Activated T-helper 2 cell treated with anti-CD3 and anti-CD28 coated beads, Interferon-gamma antibody, Interleukin-2, Interleukin-4, amounts not matched to agents 10 μg/mL and 5 μg/mL and 100 μg/mL, durations not matched to agents 14 hours and 24 hours and 36 hours (primary cell): ENCODE measurements around the gene CD14. TPM values are rescaled to one million over a fixed set of nuclear protein-coding genes. Genes with fewer than 3 reads are reported as not detected.
"Not testable (repeated sequence)": the region's sequence is repeated elsewhere in the genome, so short reads cannot be mapped to it uniquely, and the experiment has no call there.

Experiments used
- DNase-seq: peaks from one replicate; pipeline ENCODE4 v3.0.0; 2021; ENCODE audit warnings: low spot score
- H3K27ac Mint-ChIP-seq: one replicate; pipeline ENCODE4 v1.8.0; 2021; ENCODE audit warnings: mixed read lengths
- H3K27me3 Mint-ChIP-seq: one replicate; pipeline ENCODE4 v1.8.0; 2021; ENCODE audit warnings: low read depth, mixed read lengths
- H3K36me3 Mint-ChIP-seq: one replicate; pipeline ENCODE4 v1.8.0; 2021; ENCODE audit warnings: low read depth, mixed read lengths
- H3K4me1 Mint-ChIP-seq: one replicate; pipeline ENCODE4 v1.8.0; 2021; ENCODE audit warnings: low read depth, mixed read lengths
- H3K4me3 Mint-ChIP-seq: one replicate; pipeline ENCODE4 v1.8.0; 2021; ENCODE audit warnings: low read depth, mild to moderate bottlenecking, moderate library complexity, mixed read lengths
- H3K9me3 Mint-ChIP-seq: one replicate; pipeline ENCODE4 v1.8.0; 2021; ENCODE audit warnings: mixed read lengths
- intact Hi-C: fragments of 100-400 bp; cut with micrococcal nuclease; formaldehyde crosslinking; loops from one replicate; pipeline ENCODE4 v1.15.1; 2023
- total RNA-seq: library from RNA; stranded (reverse); gene quantifications from 2 replicates; pipeline ENCODE4 v1.2.3, GENCODE V29; 2022

Gene CD14
- 0.39 TPM in 2 replicates for total RNA-seq

DNA sequence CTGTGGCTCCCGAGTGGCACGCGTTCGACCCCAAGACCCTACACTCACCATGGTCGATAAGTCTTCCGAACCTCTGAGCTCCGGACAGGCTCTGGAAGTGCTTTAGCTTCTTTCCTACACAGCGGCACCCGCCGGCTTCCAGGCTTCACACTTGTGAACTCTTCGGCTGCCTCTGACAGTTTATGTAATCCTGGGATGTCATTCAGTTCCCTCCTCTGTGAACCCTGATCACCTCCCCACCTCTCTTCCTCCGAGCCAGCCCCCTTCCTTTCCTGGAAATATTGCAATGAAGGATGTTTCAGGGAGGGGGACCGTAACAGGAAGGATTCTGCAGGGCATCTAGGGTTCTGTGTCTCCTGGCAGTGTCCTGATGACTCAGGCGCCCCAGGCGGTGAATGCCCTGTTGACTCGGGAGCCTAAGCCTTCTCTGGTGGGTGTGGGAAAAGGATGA, at the start of gene CD14:
TSS of gene CD14 (minus strand) at position 155 of the 451 bp plus-strand sequence. CDS start at position 51, 104 bp downstream.
- Mint-ChIP-seq H3K27me3 (peaks cover 14% of the 10 kb centered on the region), H3K9me3 (peaks cover 4% of the 10 kb centered on the region), H3K27ac (no peak within 1 kb of the TSS), H3K36me3 (no peaks in the 10 kb centered on the region), H3K4me3 (peak within 1 kb of the TSS; percentile 80), H3K4me1 (peaks cover 23% of the 10 kb centered on the region)
- no peak for DNase-seq
- intact Hi-C loops, result loop anchor here (10.0 kb wide), 1 partner anchor 378 kb away; no protein-coding TSS in a partner anchor

DNA sequence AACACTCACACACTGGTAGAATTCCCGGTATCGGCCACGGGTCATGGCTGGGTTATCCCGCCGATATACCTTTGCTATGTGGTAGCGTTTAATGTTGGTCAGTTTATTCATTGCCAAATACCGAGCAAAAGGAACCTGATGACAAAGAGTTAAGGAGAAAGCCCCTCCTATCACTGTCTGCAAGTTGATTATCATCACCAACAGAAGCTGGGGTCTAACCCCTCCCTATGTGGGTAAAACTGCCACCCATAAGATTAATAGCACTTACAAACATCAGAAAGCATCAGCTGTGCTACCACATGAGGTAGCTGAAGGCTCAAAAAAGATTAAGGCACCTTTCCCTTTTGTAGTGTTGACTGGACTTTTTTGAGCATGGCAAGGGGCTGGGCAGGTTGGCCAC, 46.0 kb upstream of the CD14 start:
- intact Hi-C loops, result no loop called here
- Mint-ChIP-seq H3K4me3 (no peak overlapping the region), H3K9me3 (no peaks in the 10 kb centered on the region), H3K4me1 (peaks cover 4% of the 10 kb centered on the region), H3K27ac (no peak overlapping the region), H3K27me3 (no peaks in the 10 kb centered on the region), H3K36me3 (peaks cover 71% of the 10 kb centered on the region)
- no peak for DNase-seq

DNA sequence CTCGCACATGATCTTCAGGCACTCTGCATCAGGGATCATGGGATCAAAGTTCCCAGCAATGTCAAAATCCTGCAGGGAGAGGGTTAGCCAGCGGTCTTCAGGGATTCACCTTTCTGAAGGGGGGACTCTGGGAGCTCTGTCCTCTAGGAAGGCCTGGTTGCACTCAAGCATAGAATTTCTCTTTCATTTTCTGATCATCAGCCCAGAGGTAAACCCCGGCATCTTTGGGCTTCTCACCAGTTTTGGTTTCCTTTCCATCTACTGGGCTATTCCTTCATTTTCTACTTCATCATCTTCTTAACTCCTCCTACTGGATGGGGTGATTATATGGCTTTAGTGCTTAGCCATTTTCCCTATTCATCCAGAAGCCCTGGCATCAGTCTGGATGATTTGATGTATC, 45.0 kb upstream of the CD14 start:
- H3K36me3 Mint-ChIP-seq, result peaks cover 72% of the 10 kb centered on the region
- no peak for DNase-seq
- H3K9me3 Mint-ChIP-seq, result no peaks in the 10 kb centered on the region
- H3K27ac Mint-ChIP-seq, result no peak overlapping the region
- no peak overlapping the region for H3K4me3 Mint-ChIP-seq
- H3K4me1 Mint-ChIP-seq, result peaks cover 4% of the 10 kb centered on the region
- intact Hi-C loops, result loop anchor here (2.0 kb wide), 1 partner anchor 13 kb away; the partner anchor contains the start of genes HARS1 and HARS2
- no peaks in the 10 kb centered on the region for H3K27me3 Mint-ChIP-seq

DNA sequence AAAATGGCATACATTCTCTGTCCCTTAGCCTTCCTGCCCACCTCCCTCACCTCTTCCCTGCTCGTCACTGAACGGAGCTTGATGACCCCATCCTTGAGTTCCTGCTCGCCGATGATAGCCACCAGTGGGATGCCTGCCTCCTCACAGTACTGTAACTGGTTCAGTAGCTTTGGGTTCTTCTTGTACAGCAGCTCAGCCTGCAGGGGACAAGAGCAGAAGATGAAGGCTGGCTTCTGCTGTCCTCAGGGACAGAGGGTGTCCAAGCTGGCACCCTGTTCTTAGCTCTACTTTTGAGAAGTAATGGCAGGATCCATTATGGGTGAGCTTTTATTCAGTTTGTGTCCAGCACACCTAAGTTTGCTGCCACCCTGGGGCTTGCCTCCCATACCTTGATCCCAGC, 41.7 kb upstream of the CD14 start:
- Mint-ChIP-seq H3K27me3 (no peaks in the 10 kb centered on the region), H3K9me3 (no peaks in the 10 kb centered on the region), H3K27ac (peak overlapping the region; percentile 52), H3K4me1 (peaks cover 4% of the 10 kb centered on the region), H3K36me3 (peaks cover 78% of the 10 kb centered on the region), H3K4me3 (no peak overlapping the region)
- intact Hi-C loops, result no loop called here
- no peak for DNase-seq

DNA sequence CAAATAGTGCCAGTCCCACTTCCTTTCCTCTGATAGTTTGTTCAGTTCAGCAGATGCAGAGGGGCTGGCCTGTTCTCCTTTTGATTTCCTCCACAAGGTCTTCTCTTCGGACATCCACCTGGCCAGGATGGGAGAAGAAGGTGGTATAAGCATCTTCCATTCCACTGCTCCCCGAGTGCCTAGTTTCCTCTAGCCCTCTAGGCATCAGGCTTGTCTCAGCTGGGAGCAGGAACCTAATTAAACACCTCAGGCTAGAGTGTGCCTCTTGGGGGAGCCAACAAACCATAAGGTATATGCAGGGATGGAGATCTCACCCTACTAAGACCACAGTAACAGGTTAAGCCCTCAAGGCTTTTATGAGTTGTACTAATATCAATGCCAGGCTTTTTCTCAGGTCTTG, 41.2 kb upstream of the CD14 start:
- DNase-seq, result no peak
- Mint-ChIP-seq H3K4me3 (no peak overlapping the region), H3K27me3 (no peaks in the 10 kb centered on the region), H3K4me1 (peaks cover 4% of the 10 kb centered on the region), H3K9me3 (no peaks in the 10 kb centered on the region), H3K36me3 (peaks cover 78% of the 10 kb centered on the region), H3K27ac (no peak overlapping the region)
- intact Hi-C loops, result no loop called here

DNA sequence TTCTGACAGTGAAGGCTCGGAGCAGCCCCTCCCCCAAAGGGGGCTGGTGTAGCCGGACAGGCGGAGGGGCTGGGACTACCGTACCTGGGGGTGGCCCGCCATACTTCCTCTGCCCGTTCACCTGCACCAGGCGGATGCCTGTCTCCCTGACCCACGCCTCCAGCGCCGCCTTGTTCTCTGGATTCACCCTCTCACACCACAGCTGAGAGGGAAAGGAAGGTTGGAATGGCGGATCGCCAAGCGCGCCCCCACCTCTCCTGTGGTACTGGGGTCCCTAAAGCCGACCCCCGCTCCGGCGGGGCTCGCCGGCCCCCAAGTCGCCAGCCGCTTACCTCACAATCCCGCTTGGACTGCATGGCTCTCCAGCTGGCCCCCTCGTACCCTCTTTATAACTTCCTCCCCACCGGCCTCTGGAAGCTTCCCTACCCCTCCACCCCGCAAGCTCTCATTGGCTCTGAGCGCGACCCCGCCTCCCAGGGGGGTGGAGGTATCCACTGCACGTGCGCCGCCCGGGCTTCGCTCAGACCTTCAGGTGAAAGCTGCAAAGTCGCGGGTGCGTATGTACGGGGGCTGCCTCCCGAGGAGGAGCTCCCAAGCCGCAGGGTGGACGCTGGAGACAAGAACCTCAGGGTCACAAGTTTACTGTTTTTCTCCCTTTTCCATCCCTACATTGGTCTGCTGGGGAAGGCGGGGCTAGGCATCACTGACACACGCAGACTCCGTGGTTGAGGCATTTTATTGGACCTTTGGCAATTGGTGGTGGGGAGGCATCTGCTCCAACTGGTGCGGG, 40.4 kb upstream of the CD14 start, which contains the start of gene DND1:
TSS of gene DND1 (minus strand) at position 390 of the 790 bp plus-strand sequence. CDS start at position 356, 34 bp downstream.
- no peak within 1 kb of the TSS for H3K27ac Mint-ChIP-seq
- H3K36me3 Mint-ChIP-seq, result peaks cover 82% of the 10 kb centered on the region
- intact Hi-C loops, result no loop called here
- no peak for DNase-seq
- no peaks in the 10 kb centered on the region for H3K9me3 Mint-ChIP-seq
- H3K27me3 Mint-ChIP-seq, result no peaks in the 10 kb centered on the region
- peaks cover 4% of the 10 kb centered on the region for H3K4me1 Mint-ChIP-seq
- no peak within 1 kb of the TSS for H3K4me3 Mint-ChIP-seq

DNA sequence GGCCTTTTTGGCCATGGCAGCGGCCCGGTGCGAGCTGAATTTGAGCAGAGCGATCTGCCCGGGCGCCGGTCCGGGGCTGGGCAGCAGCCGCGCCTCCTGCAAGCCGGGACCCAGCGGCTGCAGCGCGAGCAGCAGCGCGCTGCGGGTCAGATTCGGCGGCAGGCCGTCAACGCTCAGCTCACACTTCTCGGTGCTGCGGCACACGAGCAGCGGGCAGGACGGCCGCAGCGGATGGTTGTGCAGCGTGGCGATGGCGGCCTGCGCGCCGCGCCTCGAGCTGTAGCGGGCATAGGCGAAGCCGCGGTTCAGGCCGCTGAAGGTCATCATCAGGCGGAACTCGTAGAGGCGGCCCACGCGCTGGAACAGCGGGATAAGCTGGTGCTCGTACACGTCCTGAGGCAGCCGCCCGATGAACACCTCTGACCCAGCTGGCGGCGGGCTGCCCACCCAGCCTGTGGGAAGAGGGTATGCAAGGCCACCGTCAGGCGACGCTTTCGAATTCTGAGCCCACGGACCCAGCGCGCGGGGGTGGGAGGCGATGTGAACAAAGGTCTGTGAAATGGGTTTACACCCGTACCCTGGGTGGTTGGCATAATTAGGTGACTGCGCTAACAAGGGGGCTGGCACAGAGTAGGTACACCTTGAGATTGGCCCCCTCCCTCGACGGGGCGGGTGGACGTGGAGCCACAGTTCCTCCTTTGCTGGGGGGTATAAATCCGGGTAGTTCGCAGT, 39.6 kb upstream of the CD14 start:
- Mint-ChIP-seq H3K27me3 (no peaks in the 10 kb centered on the region), H3K4me1 (peaks cover 1% of the 10 kb centered on the region), H3K9me3 (no peaks in the 10 kb centered on the region), H3K27ac (no peak overlapping the region), H3K36me3 (peaks cover 82% of the 10 kb centered on the region), H3K4me3 (no peak overlapping the region)
- intact Hi-C loops, result no loop called here
- DNase-seq, result no peak

DNA sequence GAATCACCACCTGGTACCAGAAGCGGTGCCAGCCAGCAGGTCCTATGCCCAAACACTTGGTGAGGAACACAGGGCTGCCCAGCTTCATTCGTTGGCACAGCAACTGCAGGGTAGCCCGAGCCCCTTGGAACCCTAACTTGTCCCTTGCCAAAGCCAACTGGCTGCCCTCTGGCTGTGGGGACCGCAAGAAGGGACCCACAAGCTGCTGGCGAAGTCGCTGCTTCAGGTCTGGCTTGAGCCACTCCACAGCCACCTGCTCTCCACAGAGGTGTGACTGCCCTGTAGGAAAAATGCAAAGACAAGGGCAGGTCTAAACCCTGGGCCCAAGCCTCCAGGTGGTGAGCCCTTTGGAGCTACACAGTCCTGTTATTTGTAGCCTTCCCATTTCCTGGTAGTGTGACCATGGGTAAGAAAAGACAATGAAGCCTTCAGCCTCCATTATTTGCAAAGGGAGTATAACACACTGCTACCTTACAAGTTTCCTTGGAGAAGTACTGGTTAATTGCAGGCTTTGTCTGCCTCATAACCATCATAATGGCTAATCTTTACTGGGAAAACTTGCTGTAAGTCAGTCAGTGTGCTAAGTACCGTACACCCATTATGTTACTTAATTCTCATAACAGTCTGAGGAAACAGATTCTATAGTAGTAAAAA, 38.6 kb upstream of the CD14 start:
- no peaks in the 10 kb centered on the region for H3K9me3 Mint-ChIP-seq
- intact Hi-C loops, result no loop called here
- H3K4me3 Mint-ChIP-seq, result no peak overlapping the region
- no peaks in the 10 kb centered on the region for H3K27me3 Mint-ChIP-seq
- no peak for DNase-seq
- no peak overlapping the region for H3K27ac Mint-ChIP-seq
- peaks cover 12% of the 10 kb centered on the region for H3K4me1 Mint-ChIP-seq
- H3K36me3 Mint-ChIP-seq, result peaks cover 82% of the 10 kb centered on the region

DNA sequence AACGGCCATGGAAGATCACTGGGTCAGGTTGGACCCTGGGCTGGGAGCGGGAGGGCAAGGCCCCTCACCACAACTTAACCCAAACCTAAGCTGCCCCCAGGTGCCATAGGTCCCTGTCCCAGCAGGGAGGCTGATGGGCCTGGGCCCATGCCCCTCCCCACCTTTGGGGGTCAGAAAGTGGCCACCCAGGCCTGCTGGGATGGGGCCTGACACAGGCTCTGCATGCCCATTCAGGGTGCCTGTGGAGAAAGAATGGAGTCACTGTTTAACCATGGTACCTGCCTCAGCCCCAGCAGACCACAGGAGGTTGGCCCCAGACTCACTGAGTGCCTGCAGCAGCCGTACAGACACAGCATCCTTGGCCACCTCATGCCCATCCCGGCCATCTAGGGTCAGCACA, 38.1 kb upstream of the CD14 start:
- H3K27ac Mint-ChIP-seq, intact Hi-C loops, H3K9me3 Mint-ChIP-seq, DNase-seq, H3K27me3 Mint-ChIP-seq, H3K4me3 Mint-ChIP-seq: not testable (repeated sequence)
- Mint-ChIP-seq H3K4me1 (peaks cover 15% of the 10 kb centered on the region), H3K36me3 (peaks cover 80% of the 10 kb centered on the region)

DNA sequence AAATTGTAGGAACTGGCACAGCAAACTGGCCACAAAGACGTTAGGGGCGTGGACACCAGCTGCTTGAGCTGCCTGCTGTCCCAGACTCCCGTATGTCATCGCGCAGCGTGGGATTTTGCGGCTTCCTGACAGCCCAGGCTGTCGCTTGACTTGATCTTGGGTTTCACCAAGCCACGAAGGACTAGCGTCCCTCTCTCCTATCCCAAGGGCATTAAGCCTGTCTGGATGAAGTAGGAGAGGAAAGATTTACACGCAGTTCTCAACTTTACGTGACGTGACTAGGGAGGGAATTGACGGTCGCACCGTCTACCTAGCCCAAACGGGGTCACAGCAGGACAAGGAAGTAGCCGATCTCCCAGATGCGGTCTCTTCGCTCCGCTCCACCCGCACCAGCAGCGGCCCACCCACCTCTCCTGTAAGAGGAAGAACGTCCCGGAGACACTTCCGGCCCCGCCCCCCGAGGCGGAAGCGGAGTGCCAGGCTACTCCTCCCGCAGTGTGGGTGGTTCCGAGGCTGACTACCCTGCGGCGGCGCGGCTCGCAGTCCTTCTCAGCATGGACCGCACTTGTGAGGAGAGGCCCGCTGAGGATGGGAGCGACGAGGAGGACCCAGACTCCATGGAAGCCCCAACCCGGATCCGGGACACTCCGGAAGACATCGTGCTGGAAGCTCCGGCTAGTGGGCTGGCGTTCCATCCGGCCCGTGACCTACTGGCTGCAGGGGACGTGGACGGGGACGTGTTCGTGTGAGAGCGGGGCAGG, 31.6 kb upstream of the CD14 start, which contains the start of gene WDR55:
TSS of gene WDR55 (plus strand) at position 546 of the 761 bp plus-strand sequence. CDS start at position 555, 9 bp downstream.
- H3K27me3 Mint-ChIP-seq, result no peaks in the 10 kb centered on the region
- H3K4me1 Mint-ChIP-seq, result peaks cover 25% of the 10 kb centered on the region
- H3K27ac Mint-ChIP-seq, result peak within 1 kb of the TSS; percentile 95
- peak within 1 kb of the TSS; percentile 99 for H3K4me3 Mint-ChIP-seq
- no peaks in the 10 kb centered on the region for H3K9me3 Mint-ChIP-seq
- DNase-seq, result peak; percentile 94
- peaks cover 74% of the 10 kb centered on the region for H3K36me3 Mint-ChIP-seq
- intact Hi-C loops, result loop anchor here (1.0 kb wide), 4 partner anchors 17 to 47 kb away; partner anchors contain the start of genes HARS1, HARS2, IK and NDUFA2

DNA sequence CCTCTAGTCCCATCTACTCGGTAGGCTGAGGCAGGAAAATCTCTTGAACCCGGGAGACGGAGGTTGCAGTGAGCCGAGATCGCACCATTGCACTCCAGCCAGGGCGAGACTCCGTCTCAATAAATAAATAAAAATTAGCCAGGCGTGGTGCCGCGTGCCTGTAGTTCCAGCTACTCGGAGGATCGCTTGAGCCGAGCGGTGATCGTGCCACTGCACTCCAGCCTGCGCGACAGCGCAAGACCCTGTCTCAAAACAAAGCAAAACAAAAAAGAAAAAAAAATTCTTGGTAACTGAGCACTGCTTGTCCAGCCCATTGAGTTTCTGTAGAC, 31.0 kb upstream of the CD14 start:
- Mint-ChIP-seq H3K27me3 (no peaks in the 10 kb centered on the region), H3K4me1 (peaks cover 25% of the 10 kb centered on the region), H3K27ac (no peak overlapping the region), H3K9me3 (no peaks in the 10 kb centered on the region), H3K4me3 (peak overlapping the region; percentile 99), H3K36me3 (peaks cover 75% of the 10 kb centered on the region)
- intact Hi-C loops, result loop anchor here (1.0 kb wide), 4 partner anchors 17 to 47 kb away; partner anchors contain the start of genes HARS1, HARS2, IK and NDUFA2
- DNase-seq, result no peak

DNA sequence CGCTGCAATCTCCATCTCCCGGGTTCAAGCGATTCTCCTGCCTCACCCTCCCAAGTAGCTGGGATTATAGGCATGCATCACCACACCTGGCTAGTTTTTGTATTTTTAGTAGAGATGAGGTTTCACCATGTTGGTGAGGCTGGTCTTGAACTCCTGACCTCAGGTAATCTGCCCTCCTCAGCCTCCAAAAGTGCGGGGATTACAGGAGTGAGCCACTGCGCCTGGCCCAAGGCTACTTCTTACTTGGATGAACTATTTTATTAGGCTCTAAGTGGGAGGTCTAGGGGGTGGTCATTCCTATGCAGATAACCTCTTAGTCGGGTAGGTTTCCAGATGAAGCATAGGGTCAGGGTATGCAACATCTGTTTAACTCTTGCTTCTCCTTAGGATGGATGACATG, 27.4 kb upstream of the CD14 start:
- Mint-ChIP-seq H3K36me3 (peaks cover 75% of the 10 kb centered on the region), H3K4me1 (peaks cover 12% of the 10 kb centered on the region)
- H3K27me3 Mint-ChIP-seq, DNase-seq, intact Hi-C loops, H3K4me3 Mint-ChIP-seq, H3K9me3 Mint-ChIP-seq, H3K27ac Mint-ChIP-seq: not testable (repeated sequence)
